Measurements from ENCODE around the gene ZNRD2.

- no peak for TF ChIP-seq CTCF (IDR thresholded peaks at IDR 0.05; ENCODE audit: insufficient read depth, low read length, poor library complexity, severe bottlenecking)
- TF ChIP-seq EZH2phosphoT487 (conservative IDR thresholded peaks at IDR 0.05; ENCODE audit: low read length), result no peak
Observed at GRCh38 chr11:65617136-65617850, 47.0 kb downstream of the ZNRD2 start.
